A673 (cell line): Measurements from ENCODE around the gene NPTX1. TPM values are rescaled to one million over a fixed set of nuclear protein-coding genes. Genes with fewer than 3 reads are reported as not detected.

Source experiments
- BruUV-seq: library from RNA; stranded (reverse); fragments of 400-500 nt; replicated peaks from 2 replicates; lab custom pipeline; 2021; lab: Mats Ljungman, UMichigan
- CTCF ChIA-PET: fragments of 300-600 bp; sonication (Branson Sonifier 250); formaldehyde crosslinking; loops from one replicate; lab custom pipeline; 2022; ENCODE audit warnings: antibody characterized with exemption; lab: Charles Lee
- POLR2A ChIA-PET: fragments of 300-600 bp; sonication (Branson Sonifier 250); formaldehyde crosslinking; loops from one replicate; lab custom pipeline; 2022; ENCODE audit warnings: antibody characterized with exemption; ENCODE audit not compliant: low non-redundant PET; lab: Charles Lee
- DNase-seq: peaks from one replicate; pipeline ENCODE4 v3.0.0-alpha.2; 2015; ENCODE audit warnings: low spot score
- H3K27ac ChIP-seq: fragments of 200-600 bp; sonication (generic); 2 replicates; pipeline ENCODE4 v1.5.1; 2016; ENCODE audit warnings: mixed run types, low read depth, mild to moderate bottlenecking, mixed read lengths, antibody characterized with exemption, low read length; ENCODE audit not compliant: poor library complexity, severe bottlenecking
- H3K27me3 ChIP-seq: fragments of 200-600 bp; sonication (generic); replicated peaks from 2 replicates; pipeline ENCODE4 v1.6.1; 2017; ENCODE audit warnings: mixed run types, low read depth, mild to moderate bottlenecking, mixed read lengths, antibody characterized with exemption, low read length; ENCODE audit not compliant: insufficient read depth, poor library complexity
- H3K36me3 ChIP-seq: fragments of 200-600 bp; sonication (generic); 2 replicates; pipeline ENCODE4 v1.6.1; 2016; ENCODE audit warnings: mixed run types, mild to moderate bottlenecking, mixed read lengths, antibody characterized with exemption, low read length; ENCODE audit not compliant: insufficient read depth, poor library complexity, severe bottlenecking
- H3K4me1 ChIP-seq: fragments of 200-600 bp; sonication (generic); 2 replicates; pipeline ENCODE4 v1.6.1; 2017; ENCODE audit warnings: mixed run types, mild to moderate bottlenecking, mixed read lengths, antibody characterized with exemption, low read length; ENCODE audit not compliant: insufficient read depth, poor library complexity, severe bottlenecking
- H3K4me3 ChIP-seq: fragments of 200-600 bp; sonication (generic); 2 replicates; pipeline ENCODE4 v1.5.1; 2016; ENCODE audit warnings: low read depth, mixed run types, mild to moderate bottlenecking, mixed read lengths, low read length; ENCODE audit not compliant: poor library complexity, severe bottlenecking
- H3K9me3 ChIP-seq: fragments of 200-600 bp; sonication (generic); 2 replicates; pipeline ENCODE4 v1.6.1; 2016; ENCODE audit warnings: mixed run types, low read depth, mild to moderate bottlenecking, mixed read lengths, antibody characterized with exemption, low read length; ENCODE audit not compliant: poor library complexity, severe bottlenecking
- EZH2 ChIP-seq: fragments of 200-600 bp; sonication (generic); IDR thresholded peaks from 2 replicates; pipeline ENCODE4 v1.6.1; 2017; ENCODE audit warnings: borderline replicate concordance, low read depth, mild to moderate bottlenecking, mixed read lengths, antibody characterized with exemption, low read length; ENCODE audit not compliant: poor library complexity, severe bottlenecking
- intact Hi-C: fragments of 100-400 bp; cut with micrococcal nuclease; formaldehyde crosslinking; loops from one replicate; pipeline ENCODE4 v1.10.0; 2022; ENCODE audit not compliant: unreplicated experiment
- total RNA-seq: library from RNA; stranded (reverse); gene quantifications from 2 replicates; pipeline ENCODE4 v1.2.3, GENCODE V29; 2021
- TF ChIP-seq, protein P1 (sequence below): fragments of 300-800, 200-600 bp; sonication (generic); conservative IDR thresholded peaks from 2 replicates; pipeline ENCODE4 v1.5.1; 2017; ENCODE audit warnings: low read depth, mild to moderate bottlenecking, antibody characterized with exemption, low read length, moderate library complexity, mixed read lengths

Gene NPTX1
- total RNA-seq, 1 experiment from 2014 or later: 0.43 TPM

DNA sequence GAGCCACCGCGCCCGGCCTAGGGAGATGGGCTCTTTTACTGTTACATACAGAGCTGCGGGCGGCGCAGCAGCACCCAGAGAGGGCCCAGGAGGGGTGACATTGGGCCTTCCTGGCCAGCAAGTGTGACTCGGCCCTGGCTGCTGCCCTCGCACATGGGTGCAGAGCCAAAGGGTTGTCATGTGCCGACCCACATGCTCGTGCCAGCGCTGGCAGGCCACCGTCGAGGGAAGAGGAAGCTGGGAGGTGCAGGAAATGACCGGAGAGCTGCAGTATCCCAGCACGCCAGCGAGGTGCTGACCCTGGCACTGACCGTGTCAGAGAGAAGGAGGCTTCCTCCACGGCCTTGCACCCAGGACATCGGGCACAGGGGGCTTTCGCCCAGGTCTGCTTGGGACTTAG lies 53.4 kb downstream of the NPTX1 start:
- no peak for TF ChIP-seq EZH2
- TF ChIP-seq, protein P1, sequence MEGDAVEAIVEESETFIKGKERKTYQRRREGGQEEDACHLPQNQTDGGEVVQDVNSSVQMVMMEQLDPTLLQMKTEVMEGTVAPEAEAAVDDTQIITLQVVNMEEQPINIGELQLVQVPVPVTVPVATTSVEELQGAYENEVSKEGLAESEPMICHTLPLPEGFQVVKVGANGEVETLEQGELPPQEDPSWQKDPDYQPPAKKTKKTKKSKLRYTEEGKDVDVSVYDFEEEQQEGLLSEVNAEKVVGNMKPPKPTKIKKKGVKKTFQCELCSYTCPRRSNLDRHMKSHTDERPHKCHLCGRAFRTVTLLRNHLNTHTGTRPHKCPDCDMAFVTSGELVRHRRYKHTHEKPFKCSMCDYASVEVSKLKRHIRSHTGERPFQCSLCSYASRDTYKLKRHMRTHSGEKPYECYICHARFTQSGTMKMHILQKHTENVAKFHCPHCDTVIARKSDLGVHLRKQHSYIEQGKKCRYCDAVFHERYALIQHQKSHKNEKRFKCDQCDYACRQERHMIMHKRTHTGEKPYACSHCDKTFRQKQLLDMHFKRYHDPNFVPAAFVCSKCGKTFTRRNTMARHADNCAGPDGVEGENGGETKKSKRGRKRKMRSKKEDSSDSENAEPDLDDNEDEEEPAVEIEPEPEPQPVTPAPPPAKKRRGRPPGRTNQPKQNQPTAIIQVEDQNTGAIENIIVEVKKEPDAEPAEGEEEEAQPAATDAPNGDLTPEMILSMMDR: no peak
- Histone ChIP-seq H3K36me3 (no peaks in the 10 kb centered on the region), H3K4me1 (no peaks in the 10 kb centered on the region), H3K9me3 (no peaks in the 10 kb centered on the region), H3K27me3 (no peaks in the 10 kb centered on the region), H3K4me3 (no peak overlapping the region), H3K27ac (no peak overlapping the region)
- ChIA-PET CTCF (no interaction called here), POLR2A (no interaction called here)
- BruUV-seq: no TSS peak
- no peak for DNase-seq
- intact Hi-C loops: no loop called here

DNA sequence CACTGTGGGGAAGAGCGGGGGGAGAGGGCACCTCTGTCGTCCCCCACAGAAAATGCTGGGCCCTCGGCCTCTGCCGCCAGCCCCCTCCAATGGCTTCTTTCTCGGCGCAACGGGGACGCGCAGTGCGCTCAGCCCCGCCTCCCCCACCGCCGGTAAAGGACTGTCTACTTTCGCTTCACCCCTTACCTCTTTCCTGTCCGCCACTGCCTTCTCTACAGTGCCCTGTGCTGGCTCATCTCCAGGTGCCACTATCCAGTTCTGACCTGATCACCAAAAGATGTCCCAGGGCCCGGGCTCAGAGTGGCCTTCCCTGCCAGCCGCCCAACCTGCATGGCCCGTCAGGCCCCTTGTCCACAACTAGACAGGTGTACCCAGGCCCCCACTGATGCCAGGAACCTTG lies 54.1 kb downstream of the NPTX1 start:
- no peak for DNase-seq
- Histone ChIP-seq H3K27me3 (no peaks in the 10 kb centered on the region), H3K9me3 (no peaks in the 10 kb centered on the region), H3K36me3 (no peaks in the 10 kb centered on the region), H3K4me3 (no peak overlapping the region), H3K27ac (no peak overlapping the region), H3K4me1 (no peaks in the 10 kb centered on the region)
- CTCF ChIA-PET: no interaction called here
- no TSS peak for BruUV-seq
- intact Hi-C loops: no loop called here
- no peak for TF ChIP-seq EZH2
- TF ChIP-seq, protein P1: no peak
- POLR2A ChIA-PET: no interaction called here

DNA sequence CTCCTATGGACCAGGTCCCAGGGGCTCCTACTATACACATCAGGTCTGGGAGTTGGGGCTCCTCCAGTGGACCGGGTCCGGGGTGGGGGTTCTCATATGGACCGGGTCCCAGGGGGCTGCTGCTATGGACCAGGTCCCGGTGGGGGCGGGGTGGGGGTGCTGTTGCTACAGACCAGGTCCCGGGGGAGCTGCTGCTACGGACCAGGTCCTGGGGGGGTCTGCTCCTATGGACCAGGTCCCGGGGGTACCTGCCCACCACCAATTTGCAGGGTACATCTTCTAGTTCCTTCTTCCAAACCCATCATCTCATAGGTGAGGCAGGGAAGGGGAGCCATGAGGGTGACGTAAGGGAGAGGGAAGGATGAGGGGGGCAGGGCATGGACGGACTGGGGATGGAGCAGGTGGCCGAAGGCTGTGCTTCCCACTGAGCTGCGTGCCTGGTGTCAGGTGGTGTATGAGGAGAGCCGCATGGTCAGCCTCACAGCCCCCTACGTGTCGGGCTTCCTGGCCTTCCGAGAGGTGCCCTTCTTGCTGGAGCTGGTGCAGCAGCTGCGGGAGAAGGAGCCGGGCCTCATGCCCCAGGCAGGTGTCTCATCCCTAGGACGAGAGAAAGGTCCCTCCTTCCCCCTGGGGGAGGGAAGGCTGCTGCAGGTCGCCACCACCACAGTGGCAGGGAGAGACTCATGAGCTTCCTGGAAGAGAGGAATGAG lies 54.9 kb downstream of the NPTX1 start:
- BruUV-seq: no TSS peak
- Histone ChIP-seq H3K9me3 (no peaks in the 10 kb centered on the region), H3K4me3 (no peak overlapping the region), H3K4me1 (no peaks in the 10 kb centered on the region), H3K36me3 (no peaks in the 10 kb centered on the region), H3K27ac (no peak overlapping the region), H3K27me3 (no peaks in the 10 kb centered on the region)
- POLR2A ChIA-PET: no interaction called here
- CTCF ChIA-PET: no interaction called here
- intact Hi-C loops: no loop called here
- TF ChIP-seq EZH2: no peak
- TF ChIP-seq, protein P1: no peak
- DNase-seq: no peak
